ENCODE results near the gene KRTAP2-2. TPM values are rescaled to one million over a fixed set of nuclear protein-coding genes. Genes with fewer than 3 reads are reported as not detected.

The KRTAP2-2 gene
- total RNA-seq, 1 experiment from 2014 or later, result not detected

DNA sequence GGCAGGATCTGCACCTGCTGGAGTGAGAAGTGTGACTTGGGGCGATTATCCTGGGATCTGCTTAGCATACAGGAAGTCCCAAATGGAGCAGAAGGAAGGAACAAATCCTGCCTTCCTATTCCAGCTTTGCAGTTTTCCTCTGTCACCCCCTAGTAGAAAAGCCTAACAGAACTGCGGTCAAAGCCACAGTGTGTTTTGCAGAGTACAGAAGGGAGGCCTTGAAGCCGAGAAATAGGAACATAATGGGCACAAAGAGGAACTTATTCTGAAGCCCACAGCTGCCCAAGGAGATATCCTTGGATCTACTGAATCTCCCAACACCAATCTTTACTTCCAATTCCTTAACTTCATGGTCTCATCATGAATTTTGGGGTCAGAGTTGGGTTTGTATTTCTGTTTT lies 36.5 kb downstream of the KRTAP2-2 start:
- DNase-seq (ENCODE audit: low spot score) (no peak), ATAC-seq (no peak)
- TF ChIP-seq ETV6 (CRISPR knock-in tag; IDR thresholded peaks at IDR 0.05), result no peak
- no peak for TF ChIP-seq SOX15 (CRISPR knock-in tag; IDR thresholded peaks at IDR 0.05)
- Mint-ChIP-seq H3K36me3 (no peaks in the 10 kb centered on the region), H3K27me3 (ENCODE audit: low read depth) (no peaks in the 10 kb centered on the region), H3K4me3 (no peak overlapping the region), H3K4me1 (no peaks in the 10 kb centered on the region), H3K9me3 (peaks cover 13% of the 10 kb centered on the region), H3K27ac (no peak overlapping the region)
- ChIA-PET POLR2A (no interaction called here), CTCF (interaction anchor here (1.0 kb wide), 1 partner anchor 644 kb away, joined by 3 read pairs; no protein-coding TSS in a partner anchor)

DNA sequence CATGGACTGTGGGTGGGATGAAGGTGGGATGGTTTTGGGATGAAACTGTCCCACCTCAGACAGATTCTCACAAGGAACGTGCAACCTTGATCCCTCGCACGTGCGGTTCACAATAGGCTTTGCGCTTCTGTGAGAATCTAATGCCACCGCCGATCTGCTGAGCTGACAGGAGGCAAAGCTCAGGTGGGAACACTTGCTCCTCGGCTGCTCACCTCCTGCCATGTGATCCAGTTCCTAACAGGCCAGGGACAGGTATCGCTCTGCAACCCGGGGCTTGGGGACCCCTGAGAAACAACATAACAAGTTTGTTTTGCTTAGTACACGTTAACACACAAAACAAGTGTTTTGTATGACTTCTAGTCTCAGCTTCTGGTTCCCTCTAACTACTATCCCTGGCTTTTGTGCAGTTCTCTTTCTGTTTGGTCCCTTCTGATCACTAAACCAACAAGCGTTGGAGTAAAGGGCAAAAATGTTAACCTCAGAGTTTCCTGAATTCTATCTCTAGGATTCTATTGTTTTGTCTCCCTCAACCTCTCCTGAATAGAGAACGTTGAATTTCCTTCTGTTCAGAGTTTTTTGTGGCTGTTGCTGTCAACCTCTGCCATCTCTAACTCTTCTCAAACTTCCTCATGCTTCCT lies 38.3 kb downstream of the KRTAP2-2 start:
- ATAC-seq (no peak), DNase-seq (ENCODE audit: low spot score) (no peak)
- no peaks in the 10 kb centered on the region for H3K36me3 Mint-ChIP-seq
- ChIA-PET POLR2A (no interaction called here), CTCF (no interaction called here)
- H3K4me1 Mint-ChIP-seq, result no peaks in the 10 kb centered on the region
- H3K4me3 Mint-ChIP-seq, result no peak overlapping the region
- H3K27me3 Mint-ChIP-seq (ENCODE audit: low read depth), result no peaks in the 10 kb centered on the region
- H3K9me3 Mint-ChIP-seq, result peaks cover 7% of the 10 kb centered on the region
- TF ChIP-seq, protein P1, sequence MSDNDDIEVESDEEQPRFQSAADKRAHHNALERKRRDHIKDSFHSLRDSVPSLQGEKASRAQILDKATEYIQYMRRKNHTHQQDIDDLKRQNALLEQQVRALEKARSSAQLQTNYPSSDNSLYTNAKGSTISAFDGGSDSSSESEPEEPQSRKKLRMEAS (CRISPR knock-in tag; IDR thresholded peaks at IDR 0.05), result no peak
- TF ChIP-seq, protein P2, sequence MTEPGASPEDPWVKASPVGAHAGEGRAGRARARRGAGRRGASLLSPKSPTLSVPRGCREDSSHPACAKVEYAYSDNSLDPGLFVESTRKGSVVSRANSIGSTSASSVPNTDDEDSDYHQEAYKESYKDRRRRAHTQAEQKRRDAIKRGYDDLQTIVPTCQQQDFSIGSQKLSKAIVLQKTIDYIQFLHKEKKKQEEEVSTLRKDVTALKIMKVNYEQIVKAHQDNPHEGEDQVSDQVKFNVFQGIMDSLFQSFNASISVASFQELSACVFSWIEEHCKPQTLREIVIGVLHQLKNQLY (CRISPR knock-in tag; IDR thresholded peaks at IDR 0.05), result no peak
- TF ChIP-seq, protein P3, sequence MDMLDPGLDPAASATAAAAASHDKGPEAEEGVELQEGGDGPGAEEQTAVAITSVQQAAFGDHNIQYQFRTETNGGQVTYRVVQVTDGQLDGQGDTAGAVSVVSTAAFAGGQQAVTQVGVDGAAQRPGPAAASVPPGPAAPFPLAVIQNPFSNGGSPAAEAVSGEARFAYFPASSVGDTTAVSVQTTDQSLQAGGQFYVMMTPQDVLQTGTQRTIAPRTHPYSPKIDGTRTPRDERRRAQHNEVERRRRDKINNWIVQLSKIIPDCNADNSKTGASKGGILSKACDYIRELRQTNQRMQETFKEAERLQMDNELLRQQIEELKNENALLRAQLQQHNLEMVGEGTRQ (CRISPR knock-in tag; IDR thresholded peaks at IDR 0.05), result no peak
- TF ChIP-seq, protein P4, sequence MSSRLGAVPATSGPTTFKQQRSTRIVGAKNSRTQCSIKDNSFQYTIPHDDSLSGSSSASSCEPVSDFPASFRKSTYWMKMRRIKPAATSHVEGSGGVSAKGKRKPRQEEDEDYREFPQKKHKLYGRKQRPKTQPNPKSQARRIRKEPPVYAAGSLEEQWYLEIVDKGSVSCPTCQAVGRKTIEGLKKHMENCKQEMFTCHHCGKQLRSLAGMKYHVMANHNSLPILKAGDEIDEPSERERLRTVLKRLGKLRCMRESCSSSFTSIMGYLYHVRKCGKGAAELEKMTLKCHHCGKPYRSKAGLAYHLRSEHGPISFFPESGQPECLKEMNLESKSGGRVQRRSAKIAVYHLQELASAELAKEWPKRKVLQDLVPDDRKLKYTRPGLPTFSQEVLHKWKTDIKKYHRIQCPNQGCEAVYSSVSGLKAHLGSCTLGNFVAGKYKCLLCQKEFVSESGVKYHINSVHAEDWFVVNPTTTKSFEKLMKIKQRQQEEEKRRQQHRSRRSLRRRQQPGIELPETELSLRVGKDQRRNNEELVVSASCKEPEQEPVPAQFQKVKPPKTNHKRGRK (CRISPR knock-in tag; IDR thresholded peaks at IDR 0.05; ENCODE audit: borderline replicate concordance), result no peak
- TF ChIP-seq EMX1 (CRISPR knock-in tag; IDR thresholded peaks at IDR 0.05), result no peak
- TF ChIP-seq, protein P5, sequence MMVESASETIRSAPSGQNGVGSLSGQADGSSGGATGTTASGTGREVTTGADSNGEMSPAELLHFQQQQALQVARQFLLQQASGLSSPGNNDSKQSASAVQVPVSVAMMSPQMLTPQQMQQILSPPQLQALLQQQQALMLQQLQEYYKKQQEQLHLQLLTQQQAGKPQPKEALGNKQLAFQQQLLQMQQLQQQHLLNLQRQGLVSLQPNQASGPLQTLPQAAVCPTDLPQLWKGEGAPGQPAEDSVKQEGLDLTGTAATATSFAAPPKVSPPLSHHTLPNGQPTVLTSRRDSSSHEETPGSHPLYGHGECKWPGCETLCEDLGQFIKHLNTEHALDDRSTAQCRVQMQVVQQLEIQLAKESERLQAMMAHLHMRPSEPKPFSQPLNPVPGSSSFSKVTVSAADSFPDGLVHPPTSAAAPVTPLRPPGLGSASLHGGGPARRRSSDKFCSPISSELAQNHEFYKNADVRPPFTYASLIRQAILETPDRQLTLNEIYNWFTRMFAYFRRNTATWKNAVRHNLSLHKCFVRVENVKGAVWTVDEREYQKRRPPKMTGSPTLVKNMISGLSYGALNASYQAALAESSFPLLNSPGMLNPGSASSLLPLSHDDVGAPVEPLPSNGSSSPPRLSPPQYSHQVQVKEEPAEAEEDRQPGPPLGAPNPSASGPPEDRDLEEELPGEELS (CRISPR knock-in tag; IDR thresholded peaks at IDR 0.05), result no peak
- H3K27ac Mint-ChIP-seq, result no peak overlapping the region

DNA sequence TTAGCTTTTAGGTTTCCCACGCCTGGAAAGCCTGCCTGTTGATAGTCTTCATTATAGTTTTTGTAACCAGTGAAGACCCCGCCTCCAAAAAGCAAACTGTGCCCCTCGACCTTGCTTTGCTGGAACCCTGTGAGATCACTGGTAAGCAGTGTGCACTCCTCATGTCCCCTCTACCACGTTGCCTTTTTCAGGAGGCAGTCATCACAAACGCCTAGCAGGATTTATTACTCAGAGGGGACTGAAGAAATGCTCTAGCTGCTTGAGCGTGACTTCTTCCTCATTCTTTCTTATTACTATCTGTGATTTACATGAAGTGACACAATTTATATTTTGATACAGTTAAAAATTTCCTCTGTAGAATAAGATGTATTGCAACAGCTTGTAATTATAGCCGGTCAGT lies 39.6 kb downstream of the KRTAP2-2 start:
- ATAC-seq (no peak), DNase-seq (ENCODE audit: low spot score) (no peak)
- H3K9me3 Mint-ChIP-seq, result no peaks in the 10 kb centered on the region
- TF ChIP-seq TEAD4 (CRISPR knock-in tag; IDR thresholded peaks at IDR 0.05), result no peak
- TF ChIP-seq TCF7 (CRISPR knock-in tag; IDR thresholded peaks at IDR 0.05; ENCODE audit: low read depth), result no peak
- TF ChIP-seq, protein P6, sequence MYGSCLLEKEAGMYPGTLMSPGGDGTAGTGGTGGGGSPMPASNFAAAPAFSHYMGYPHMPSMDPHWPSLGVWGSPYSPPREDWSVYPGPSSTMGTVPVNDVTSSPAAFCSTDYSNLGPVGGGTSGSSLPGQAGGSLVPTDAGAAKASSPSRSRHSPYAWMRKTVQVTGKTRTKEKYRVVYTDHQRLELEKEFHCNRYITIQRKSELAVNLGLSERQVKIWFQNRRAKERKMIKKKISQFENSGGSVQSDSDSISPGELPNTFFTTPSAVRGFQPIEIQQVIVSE (CRISPR knock-in tag; IDR thresholded peaks at IDR 0.05; ENCODE audit: borderline replicate concordance), result no peak
- no peak for TF ChIP-seq FOXP1 (CRISPR knock-in tag; IDR thresholded peaks at IDR 0.05; ENCODE audit: borderline replicate concordance)
- no peak for TF ChIP-seq CBFB (CRISPR knock-in tag; IDR thresholded peaks at IDR 0.05; ENCODE audit: low read depth)
- no peak for TF ChIP-seq JUN (CRISPR knock-in tag; IDR thresholded peaks at IDR 0.05)
- no peak for TF ChIP-seq PRRX2 (CRISPR knock-in tag; IDR thresholded peaks at IDR 0.05)
- no peak for TF ChIP-seq GTF2I (CRISPR knock-in tag; conservative IDR thresholded peaks at IDR 0.05)
- TF ChIP-seq, protein P7, sequence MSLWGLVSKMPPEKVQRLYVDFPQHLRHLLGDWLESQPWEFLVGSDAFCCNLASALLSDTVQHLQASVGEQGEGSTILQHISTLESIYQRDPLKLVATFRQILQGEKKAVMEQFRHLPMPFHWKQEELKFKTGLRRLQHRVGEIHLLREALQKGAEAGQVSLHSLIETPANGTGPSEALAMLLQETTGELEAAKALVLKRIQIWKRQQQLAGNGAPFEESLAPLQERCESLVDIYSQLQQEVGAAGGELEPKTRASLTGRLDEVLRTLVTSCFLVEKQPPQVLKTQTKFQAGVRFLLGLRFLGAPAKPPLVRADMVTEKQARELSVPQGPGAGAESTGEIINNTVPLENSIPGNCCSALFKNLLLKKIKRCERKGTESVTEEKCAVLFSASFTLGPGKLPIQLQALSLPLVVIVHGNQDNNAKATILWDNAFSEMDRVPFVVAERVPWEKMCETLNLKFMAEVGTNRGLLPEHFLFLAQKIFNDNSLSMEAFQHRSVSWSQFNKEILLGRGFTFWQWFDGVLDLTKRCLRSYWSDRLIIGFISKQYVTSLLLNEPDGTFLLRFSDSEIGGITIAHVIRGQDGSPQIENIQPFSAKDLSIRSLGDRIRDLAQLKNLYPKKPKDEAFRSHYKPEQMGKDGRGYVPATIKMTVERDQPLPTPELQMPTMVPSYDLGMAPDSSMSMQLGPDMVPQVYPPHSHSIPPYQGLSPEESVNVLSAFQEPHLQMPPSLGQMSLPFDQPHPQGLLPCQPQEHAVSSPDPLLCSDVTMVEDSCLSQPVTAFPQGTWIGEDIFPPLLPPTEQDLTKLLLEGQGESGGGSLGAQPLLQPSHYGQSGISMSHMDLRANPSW (CRISPR knock-in tag; conservative IDR thresholded peaks at IDR 0.05; ENCODE audit: low read depth), result no peak
- TF ChIP-seq ZNF219 (CRISPR knock-in tag; IDR thresholded peaks at IDR 0.05; ENCODE audit: borderline replicate concordance), result no peak
- no peak for TF ChIP-seq ELF4 (CRISPR knock-in tag; IDR thresholded peaks at IDR 0.05; ENCODE audit: low read depth)
- no peak for TF ChIP-seq SP1 (CRISPR knock-in tag; conservative IDR thresholded peaks at IDR 0.05)
- no peak for TF ChIP-seq NR1H2 (CRISPR knock-in tag; IDR thresholded peaks at IDR 0.05)
- POLR2A ChIA-PET, result no interaction called here
- H3K27me3 Mint-ChIP-seq (ENCODE audit: low read depth), result no peaks in the 10 kb centered on the region
- CTCF ChIA-PET, result no interaction called here
- no peak overlapping the region for H3K27ac Mint-ChIP-seq
- no peak overlapping the region for H3K4me3 Mint-ChIP-seq
- H3K36me3 Mint-ChIP-seq, result no peaks in the 10 kb centered on the region
- no peaks in the 10 kb centered on the region for H3K4me1 Mint-ChIP-seq
